Right ventricle myocardium inferior (tissue), 1 donor: Measurements from ENCODE around the gene WLS. TPM values are rescaled to one million over a fixed set of nuclear protein-coding genes. Genes with fewer than 3 reads are reported as not detected.

ENCODE experiments used
- ATAC-seq: fragments of 200-7000 bp; cut with Tn5 transposase; one replicate; pipeline ENCODE4 v1.9.1; 2020; ENCODE audit warnings: mild to moderate bottlenecking, moderate library complexity
- DNase-seq: peaks from one replicate; pipeline ENCODE4 v3.0.0; 2021; ENCODE audit errors: missing footprints
- intact Hi-C: fragments of 100-400 bp; cut with DNase I; formaldehyde crosslinking; loops from one replicate; pipeline ENCODE4 v1.11.0; 2022
- total RNA-seq: library from RNA; stranded (reverse); fragmentation: NEBNext Ultra II Directional; extraction: Animal tissue kit (Norgen Biotek cat#: 25700); gene quantifications from one replicate; pipeline ENCODE4 v1.2.1, GENCODE V29; 2021
- donor health status: DM: no; HTN: yes; CAD: no; lungs with severe emphysema.

WLS gene
- total RNA-seq, 1 donor from 2014 or later = 97.2 TPM

DNA sequence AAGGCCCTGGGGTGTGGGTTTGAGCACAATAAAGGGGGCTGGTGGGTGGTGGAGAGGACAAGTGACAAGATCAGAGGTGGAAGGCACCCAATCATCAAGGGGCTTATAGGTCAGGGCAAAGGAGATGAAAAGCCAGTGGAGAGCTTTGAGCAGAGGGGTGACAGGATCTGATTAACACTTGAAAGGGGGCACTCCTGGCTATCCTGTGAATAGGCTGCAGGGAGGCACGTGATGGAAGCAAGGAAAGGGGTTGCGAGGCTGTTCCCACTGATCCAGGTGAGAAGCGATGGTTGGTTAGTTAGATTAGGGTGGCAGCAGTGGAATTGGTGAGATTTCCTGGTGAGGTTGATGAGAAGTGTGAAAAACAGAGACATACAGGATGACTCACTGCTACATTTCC is 80.6 kb downstream of the WLS start:
- intact Hi-C loops = no loop called here
- ATAC-seq (no peak), DNase-seq (no peak)

GRCh38 chr1:68149907-68150306 is 82.4 kb downstream of the WLS start:
- DNase-seq (no peak), ATAC-seq (no peak)
- intact Hi-C loops = loop anchor here (5.0 kb wide), 1 partner anchor 82 kb away; the partner anchor contains the start of gene WLS

GRCh38 chr1:68149110-68149798 is 83.1 kb downstream of the WLS start:
- intact Hi-C loops = loop anchor here (5.0 kb wide), 1 partner anchor 83 kb away; the partner anchor contains the start of gene WLS
- ATAC-seq (peak; percentile 90), DNase-seq (no peak)

DNA sequence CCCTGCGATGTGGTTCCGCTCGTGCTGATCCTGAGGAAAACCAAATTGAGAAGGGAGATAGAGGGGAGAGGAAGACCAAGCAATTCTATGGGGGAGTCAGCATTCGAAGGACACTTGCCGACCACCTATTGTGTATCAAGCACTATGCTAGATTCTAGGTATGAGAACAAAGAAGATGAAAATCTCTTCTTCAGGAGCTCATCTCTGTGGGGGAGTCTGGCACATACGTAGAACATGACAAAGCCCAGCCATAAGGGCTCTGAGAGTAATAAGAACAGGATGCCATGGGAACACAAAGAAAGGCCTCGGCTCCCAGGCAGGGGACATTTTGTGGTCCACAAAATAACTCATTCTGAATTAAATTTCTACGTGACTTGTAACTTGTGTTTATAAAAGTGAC is 83.7 kb downstream of the WLS start:
- intact Hi-C loops = loop anchor here (5.0 kb wide), 1 partner anchor 84 kb away; the partner anchor contains the start of gene WLS
- no peak for DNase-seq
- no peak for ATAC-seq

DNA sequence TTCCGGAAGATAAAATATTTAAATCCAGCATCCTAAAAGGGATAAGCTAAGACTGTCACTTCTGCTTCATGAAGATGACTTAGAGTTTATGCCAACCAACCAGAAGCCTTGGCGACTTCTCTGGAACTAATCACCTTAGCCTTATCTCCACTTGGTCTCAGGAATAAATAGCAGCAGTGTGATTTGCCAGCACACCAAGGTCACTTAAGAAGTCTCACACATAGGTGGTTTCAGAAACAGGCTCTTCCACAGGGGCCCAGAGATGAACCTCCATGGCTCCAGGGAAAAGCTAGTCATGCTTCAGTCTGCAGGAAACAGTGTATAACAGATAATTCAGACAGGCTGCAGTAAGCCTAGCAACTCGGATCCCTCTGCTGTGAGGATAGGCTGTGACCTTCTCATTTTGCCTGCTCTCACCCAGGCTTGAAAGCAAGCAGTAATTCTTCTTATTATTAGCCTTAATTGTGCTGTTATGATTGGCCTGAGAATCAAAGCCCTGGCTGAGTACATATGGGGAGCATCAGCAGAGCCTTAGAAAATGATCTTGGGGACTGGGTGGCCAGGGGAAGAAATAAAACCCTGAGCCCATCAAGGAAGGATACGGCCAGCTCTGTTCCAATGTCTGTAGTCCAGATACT is 84.7 kb downstream of the WLS start:
- DNase-seq (no peak), ATAC-seq (no peak)
- intact Hi-C loops = loop anchor here (5.0 kb wide), 1 partner anchor 85 kb away; the partner anchor contains the start of gene WLS

- ATAC-seq (no peak), DNase-seq (no peak)
- intact Hi-C loops = loop anchor here (5.0 kb wide), 1 partner anchor 87 kb away; the partner anchor contains the start of gene WLS
Measured at GRCh38 chr1:68145418-68146126, 86.8 kb downstream of the WLS start.

DNA sequence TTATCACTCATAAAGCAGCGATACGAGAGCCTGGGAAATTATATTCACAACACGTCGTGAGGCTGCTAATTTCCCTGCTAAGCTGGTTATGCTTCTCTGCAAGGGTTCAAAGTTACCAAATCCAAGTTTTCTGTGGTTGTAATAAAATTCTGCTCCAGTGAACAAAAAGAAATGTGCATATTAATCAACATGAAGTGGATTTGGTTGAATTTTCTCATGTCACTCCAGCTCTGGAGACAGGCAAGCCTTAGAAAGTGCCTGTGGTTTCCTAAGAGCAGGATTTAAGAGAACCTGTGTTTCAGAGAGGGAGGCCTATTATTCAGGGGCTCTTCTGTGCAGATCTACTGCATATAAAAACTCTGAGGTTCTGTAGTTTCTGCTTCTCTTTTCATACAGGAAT is 87.5 kb downstream of the WLS start:
- intact Hi-C loops = loop anchor here (5.0 kb wide), 1 partner anchor 87 kb away; the partner anchor contains the start of gene WLS
- DNase-seq (no peak), ATAC-seq (no peak)

- DNase-seq (no peak), ATAC-seq (no peak)
- intact Hi-C loops = no loop called here
Measured at GRCh38 chr1:68143633-68144032, 88.7 kb downstream of the WLS start.

DNA sequence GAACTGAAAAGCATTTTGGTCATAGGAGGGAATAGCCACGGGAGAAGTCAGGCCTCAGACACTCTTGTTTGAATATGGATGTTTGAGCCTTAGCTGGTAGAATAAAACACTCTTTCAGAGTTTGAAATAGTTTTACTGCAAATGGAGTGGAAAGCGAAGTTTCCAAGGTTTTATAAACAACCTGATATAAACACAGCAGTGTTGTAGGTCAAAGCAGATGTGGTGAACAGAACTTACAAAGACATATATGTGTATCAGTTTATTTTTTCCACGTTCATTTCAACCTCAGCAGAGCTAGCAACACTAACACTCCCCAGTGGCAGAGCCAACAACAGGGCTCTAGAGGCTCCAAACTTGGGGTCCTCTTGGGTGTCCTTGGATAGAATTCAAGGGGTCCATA is 89.9 kb downstream of the WLS start:
- ATAC-seq (no peak), DNase-seq (no peak)
- intact Hi-C loops = no loop called here

- ATAC-seq = peak; percentile 45
- no peak for DNase-seq
- intact Hi-C loops = no loop called here
Measured at GRCh38 chr1:68142036-68142435, 90.3 kb downstream of the WLS start.

- intact Hi-C loops = no loop called here
- ATAC-seq (peak; percentile 9), DNase-seq (no peak)
Measured at GRCh38 chr1:68141071-68142021, 91.0 kb downstream of the WLS start.

DNA sequence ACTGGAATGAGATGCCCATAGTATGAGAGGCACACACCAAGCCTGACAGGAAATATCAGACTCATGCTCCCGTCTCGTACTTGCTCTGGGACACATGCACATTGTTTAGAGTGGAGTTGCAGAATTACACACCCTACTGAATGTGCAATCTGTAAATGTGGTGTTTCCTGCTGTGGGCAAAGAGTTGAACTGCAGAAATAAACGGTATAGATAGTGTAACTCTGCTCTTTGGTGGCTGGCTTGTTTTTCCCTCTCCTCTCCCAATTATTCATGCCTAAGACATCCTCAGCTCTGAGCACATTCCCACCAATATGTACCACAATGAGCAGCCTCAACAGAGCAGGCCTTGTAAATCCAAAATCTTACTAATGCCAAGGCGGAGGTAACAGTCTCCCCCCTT is 91.8 kb downstream of the WLS start:
- no peak for ATAC-seq
- DNase-seq = no peak
- intact Hi-C loops = no loop called here

DNA sequence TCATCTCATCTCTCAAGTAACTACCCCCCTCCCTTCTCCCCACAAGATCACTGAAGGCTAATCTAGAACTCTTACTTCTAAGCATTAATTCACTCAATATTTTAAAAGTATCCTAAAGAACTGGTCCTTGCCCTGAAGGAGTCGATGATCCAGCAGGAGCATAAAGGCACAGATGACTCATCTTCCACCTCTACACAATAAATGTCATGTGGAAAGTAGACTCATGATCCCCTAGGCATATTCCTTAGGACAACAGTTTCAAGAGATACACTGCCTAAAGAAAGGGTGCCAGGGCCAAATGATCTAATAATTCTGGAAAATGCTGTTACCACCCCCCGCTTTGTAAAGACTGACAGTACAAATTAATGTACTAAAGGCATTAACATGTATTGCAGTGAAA is 96.1 kb downstream of the WLS start:
- intact Hi-C loops = no loop called here
- DNase-seq (no peak), ATAC-seq (no peak)

DNA sequence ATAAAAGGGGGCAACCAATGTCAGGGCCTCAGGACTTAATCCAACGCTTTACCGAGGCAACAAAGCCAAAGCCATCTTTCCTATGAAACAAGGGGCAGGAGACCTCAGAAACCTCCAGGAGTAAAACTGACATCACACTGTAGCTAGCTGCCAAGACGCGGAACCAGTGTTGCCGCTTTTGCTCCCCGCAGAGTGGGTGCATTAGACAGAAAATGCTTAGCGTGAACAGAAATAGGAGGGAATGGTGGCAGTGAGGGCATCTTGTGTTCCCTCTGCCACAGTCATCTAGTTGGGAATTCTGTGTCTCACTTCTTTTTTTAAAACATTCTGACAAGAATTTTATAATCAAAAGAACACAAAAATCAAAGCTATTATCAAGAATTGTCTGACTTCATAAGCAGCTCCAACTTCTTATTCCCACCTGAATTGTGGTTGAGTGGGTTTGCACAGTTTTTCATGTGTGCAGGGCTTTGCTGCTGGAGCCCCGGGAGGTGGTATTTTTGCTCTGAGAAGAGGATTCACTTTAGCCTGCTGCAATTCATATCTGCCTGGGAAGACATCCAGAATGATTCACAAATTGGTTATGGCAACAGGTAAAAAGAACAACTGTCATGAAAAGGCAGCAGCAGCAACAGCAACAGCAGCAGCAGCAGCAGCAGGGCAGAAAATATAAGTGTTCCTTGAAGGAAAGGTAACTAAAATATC is 99.7 kb downstream of the WLS start:
- no peak for ATAC-seq
- intact Hi-C loops = loop anchor here (5.0 kb wide), 1 partner anchor 40 kb away; no protein-coding TSS in a partner anchor

DNA sequence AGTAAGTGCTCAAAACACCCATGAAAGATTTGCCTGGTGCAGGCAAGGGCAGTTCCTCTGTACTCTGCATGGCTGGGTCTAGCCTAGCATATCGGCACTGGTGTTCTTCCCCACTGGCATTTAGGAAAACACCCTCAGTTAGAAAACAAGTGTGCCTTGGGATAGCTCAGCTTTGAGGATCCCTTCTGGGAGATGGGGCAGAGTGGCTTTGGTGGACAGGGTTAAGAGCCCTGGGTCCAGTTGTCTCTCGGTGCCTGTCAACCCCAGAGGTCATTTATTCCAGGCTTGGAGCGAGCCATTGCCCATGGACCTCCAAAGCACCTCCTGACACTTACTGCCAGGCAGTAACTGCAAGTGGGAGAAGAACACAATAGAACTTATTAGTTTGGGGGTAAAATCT is 101.1 kb downstream of the WLS start:
- DNase-seq (no peak), ATAC-seq (no peak)
- intact Hi-C loops = loop anchor here (5.0 kb wide), 1 partner anchor 41 kb away; no protein-coding TSS in a partner anchor

More for the DNA sequence above, 99.7 kb downstream of the WLS start:
- no peak for DNase-seq

GRCh38 chr1:68129536-68130250 is 102.6 kb downstream of the WLS start:
- ATAC-seq (no peak), DNase-seq (no peak)
- intact Hi-C loops = loop anchor here (5.0 kb wide), 1 partner anchor 43 kb away; no protein-coding TSS in a partner anchor

DNA sequence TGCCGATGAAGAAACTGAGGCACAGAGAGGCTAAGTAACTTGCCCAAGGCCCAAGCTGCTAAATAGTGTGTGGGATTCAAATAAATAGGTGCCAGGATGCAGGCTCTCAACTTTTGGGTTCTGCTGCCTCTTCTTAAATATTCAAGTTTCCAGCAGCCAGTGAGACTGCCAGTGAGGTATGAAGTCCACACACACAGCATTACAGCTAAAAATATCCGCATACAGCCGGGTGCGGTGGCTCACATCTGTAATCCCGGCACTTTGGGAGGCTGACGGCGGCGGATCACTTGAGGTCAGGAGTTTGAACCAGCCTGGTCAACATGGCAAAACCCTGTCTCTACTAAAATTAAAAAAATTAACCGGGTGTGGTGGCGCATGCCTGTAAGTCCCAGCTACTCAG is 103.5 kb downstream of the WLS start:
- peak; percentile 72 for ATAC-seq
- intact Hi-C loops = no loop called here
- no peak for DNase-seq
